Skin epidermis (tissue), 12 donors: ENCODE data around the gene LRMDA.

ENCODE experiments used
- H3K27ac ChIP-seq, 21 experiments: fragments of 200-600 bp; sonication (generic) in 11 of 21; one replicate each; pipeline ENCODE4 v1.5.0; 2020; ENCODE audit warnings: mild to moderate bottlenecking in 3 of 21, inconsistent platforms in 2 of 21, moderate library complexity in 2 of 21
- H3K4me3 ChIP-seq, 7 experiments: fragments of 200-600 bp; sonication (generic) in 2 of 7; one replicate each; pipeline ENCODE4 v1.5.0; 2020; ENCODE audit warnings: inconsistent platforms in 2 of 7, mild to moderate bottlenecking in 2 of 7, moderate library complexity in 1 of 7

The LRMDA gene

DNA sequence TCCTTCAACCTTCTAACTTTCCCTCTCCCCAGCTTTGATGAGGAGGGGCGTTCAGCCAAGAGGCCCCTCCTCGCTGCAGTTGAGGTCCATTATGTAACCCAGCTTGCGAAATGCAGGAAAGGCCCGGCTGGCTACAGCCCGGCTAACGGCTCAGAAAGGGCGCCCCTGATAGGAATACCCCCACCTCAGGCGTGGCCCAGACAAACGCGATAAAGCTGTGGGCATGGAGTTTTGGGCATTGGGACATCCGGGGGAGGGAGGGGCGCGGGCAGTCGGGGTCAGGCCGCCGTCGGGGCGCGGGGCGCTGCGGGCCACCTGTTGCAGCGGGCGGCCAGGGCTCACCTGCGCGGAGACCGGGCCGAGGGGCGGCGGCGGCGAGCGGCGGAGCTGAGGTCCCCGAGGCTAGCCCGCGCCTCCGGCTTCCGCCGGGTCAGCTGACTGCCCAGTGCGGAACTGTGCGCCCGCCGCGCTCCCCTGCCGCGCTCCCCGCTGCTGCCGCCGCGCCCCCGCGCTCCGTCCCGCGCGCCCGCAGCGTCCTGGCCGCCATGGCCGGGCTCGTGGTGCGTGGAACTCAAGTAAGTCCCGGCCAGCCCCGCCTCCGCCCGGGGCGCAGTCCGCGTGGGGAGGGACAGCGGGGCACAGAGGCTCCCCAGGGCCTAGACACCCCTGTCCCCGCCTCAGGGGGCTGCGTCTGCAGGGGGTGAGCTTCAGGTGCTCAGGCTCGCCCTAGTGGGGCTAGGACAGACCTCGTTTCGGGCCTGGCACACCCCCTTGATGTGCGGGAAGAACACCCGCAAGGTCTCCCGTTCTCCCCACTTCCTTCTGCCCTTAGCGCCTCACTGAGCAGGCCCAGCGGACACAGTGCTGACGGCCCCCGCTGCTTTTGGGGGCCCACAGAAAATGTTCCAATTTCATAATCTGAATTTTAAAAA lies at the start of gene LRMDA:
Gene LRMDA, plus strand, starts transcription at position 445 of the 932 bp plus-strand sequence.
- H3K4me3 ChIP-seq = peak within 1 kb of the TSS; percentile 37 to 59 (median 49)
- H3K27ac ChIP-seq = peak within 1 kb of the TSS; percentile 52 to 88 (median 78)

DNA sequence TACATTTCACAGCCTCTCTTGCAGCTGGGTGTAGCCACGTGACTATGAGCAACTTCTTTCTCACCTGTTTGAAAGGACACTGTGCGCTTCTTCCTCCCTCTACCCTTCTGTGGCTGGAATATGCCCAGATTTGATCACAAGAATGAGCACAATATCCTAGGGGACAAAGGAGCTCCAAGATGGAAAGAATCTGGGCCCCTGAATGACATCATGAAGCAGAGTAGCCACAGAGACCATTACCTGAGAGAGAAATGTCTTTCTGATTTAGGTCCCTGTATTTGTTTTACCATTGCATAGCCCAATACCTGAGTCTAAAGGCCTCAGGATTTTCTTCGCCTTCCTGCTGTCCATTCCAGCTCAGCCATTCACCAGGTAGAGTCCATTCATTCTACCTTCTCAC lies 45.3 kb upstream of the LRMDA start:
- no peak overlapping the region for H3K27ac ChIP-seq

DNA sequence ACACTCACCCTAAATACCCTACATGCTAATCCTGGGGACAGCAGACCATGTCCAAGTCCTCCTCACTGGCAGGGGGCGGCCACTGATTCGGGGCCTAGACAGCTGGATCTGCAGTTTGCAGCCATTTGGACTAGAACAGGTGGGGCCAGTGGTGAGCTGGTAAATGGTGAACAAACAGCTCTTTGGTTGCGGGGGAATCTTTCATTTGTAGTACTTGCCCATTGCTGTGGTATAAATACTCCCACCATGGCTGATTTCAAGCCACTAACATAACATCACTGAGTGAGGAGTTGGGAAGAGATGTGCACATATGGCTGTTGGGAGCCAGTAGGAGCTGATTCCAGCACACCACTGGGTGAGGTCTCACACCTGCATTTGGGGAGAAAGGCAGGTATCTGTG lies 43.3 kb upstream of the LRMDA start:
- no peak overlapping the region for H3K27ac ChIP-seq

More for the DNA sequence above, 45.3 kb upstream of the LRMDA start:
- no peak overlapping the region for H3K4me3 ChIP-seq

DNA sequence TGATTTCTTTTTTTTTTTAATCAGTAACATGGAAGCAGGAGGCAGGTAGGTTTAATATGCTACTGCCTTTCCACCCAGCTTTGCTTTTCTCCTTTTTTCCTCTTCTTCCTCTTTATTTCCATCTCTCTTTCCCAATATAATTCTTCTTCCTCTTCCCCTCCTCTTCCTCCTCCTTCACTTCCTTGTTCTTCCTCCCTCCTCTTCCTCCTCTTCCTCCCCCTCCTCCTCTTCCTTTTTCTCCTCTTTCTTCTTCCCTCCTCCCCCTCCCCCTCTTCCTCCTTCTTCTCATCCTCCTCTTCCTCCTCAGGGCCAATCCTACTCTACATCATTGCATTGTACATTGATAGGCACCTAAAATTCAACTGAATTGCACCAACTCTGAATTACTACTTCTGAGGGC lies 41.2 kb upstream of the LRMDA start:
- H3K27ac ChIP-seq = no peak overlapping the region
- H3K4me3 ChIP-seq = no peak overlapping the region

More for the DNA sequence above, 43.3 kb upstream of the LRMDA start:
- no peak overlapping the region for H3K4me3 ChIP-seq

DNA sequence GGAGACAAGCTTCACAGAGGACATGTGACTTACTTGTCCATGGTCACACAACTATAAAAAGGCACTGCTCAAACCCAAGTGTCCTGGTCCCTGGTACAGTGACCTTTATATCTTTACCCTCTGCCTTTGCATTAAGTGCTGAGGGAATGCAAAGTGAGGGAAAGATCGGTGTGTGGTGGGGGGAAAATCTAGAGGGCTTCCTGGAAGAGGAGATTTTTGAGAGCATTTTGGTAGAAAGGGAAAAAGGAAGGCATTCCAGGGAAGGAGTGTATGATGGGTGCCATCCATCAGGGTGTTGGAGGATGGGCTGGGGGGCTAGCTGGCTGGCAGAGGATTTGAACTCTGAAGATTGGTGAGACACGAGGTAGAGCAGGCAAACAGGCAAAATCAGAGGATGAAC lies 39.2 kb upstream of the LRMDA start:
- Histone ChIP-seq H3K27ac (no peak overlapping the region), H3K4me3 (no peak overlapping the region)

DNA sequence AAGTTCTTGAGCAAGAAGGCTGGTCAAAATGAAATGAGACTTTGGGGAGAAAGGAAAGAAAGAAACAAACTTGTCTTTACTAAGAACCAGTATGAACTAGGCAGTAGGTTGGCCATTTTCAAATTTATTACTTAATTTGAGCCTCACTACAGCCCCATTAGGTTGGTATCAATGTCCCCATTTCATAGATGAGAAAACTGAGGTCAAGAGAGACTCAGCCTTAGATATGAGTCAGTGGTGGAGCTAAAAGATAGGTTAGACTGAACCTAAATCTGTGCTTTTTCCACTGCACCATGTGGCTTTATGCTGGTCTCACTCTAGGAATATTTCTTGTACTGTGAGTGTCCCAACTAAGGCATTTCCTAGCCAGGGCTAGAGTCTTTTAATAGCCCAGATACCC lies 38.7 kb upstream of the LRMDA start:
- no peak overlapping the region for H3K27ac ChIP-seq
- no peak overlapping the region for H3K4me3 ChIP-seq

DNA sequence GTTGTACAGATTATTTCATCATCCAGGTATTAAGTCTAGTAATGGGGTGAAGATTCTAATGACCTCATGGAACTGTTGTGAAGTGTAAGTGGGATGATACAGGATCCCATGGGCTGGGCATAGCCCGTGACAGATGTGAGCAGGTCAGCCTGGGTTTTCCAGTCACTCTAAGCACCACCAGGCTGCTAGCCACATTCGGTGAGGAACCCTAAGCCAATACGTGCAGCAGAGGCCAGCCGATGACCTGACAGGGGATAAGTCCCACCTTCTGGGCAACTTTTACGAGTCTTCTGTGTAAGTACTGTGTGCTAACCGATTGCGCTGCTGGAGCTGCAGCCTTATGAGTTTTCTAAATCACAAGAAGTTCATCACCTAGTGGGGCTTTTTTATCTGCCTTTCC lies 37.2 kb upstream of the LRMDA start:
- no peak overlapping the region for H3K27ac ChIP-seq
- H3K4me3 ChIP-seq = no peak overlapping the region

DNA sequence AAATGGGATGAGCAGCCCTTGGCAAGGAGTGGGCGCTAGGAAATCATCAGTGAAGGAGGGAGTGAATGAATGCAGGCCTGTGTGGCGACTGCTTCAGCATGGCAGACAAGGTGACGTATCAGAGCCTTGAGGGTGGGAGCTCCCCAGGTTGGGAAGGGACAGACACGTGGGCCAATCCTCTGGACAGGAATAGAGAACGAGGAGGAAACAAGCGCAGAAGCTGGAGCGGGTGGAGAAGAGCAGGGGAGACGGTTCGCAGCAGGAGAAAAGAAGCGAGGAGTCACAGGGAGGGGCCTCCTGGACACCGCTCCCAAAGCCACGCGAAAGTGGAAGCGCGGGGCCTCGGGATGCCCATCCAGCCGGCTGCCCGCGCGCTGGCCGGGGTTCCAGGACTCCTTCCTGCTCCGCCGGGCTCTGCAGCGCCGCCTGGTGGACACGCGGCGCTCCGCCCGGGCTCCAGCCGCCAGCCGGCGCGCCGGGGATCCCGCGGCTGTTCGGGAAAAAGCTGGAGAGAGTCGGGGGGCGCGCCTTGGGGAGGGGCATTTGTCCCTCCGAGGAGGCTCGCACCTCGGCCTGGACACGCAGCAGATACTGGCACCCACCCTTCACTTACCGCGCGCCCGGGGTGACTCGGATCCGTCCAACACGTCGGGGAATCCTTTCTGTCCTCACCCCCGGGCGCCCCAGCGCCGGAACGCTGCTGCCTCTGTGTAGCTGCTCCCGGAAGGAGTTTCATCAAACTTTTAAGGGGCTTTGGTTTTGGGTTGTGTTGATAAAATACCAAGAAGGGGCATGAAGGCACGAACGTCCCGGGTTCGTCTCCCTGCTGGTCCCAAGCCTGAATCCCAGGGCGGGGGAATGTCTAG lies 36.1 kb upstream of the LRMDA start:
- H3K4me3 ChIP-seq = peak overlapping the region; percentile 22 to 93 (median 45)
- peak overlapping the region in 19 of 21 experiments; percentile 18 to 96 (median 84) for H3K27ac ChIP-seq

DNA sequence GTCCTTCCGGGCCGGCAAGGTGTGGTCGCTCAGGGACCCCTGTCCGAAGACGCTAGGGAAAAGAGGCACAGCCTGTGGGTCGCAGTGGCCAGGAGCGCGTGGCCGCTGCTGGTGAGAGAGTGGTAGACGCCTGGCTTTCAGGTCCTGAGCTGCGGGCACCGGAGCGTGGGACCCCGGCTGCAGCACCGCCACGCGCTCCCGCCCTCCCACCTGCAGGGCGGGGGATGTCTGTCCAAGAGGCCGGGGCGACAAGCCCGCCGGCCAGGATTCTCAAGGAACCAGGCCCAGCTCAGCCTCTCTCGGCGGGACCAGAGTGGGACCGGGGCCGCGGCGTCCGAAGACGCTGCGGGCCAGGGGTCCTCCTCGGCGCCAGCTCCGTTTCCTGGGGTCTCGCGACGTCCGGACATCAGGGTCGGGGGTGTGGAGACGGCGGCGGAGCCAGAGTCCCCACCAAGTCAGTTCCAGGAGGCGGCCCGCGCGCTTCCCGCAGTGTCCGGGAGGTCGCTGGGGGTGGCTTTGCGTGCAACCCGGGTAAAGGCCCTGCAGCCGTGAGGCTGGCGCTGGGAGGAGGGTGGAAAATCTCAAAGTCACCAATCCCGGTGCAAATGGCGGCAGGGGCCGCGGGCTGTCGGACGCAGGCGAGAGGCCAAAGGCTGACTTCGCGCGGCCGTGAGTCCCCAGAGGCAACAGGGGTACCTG lies 35.3 kb upstream of the LRMDA start:
- Histone ChIP-seq H3K4me3 (peak overlapping the region; percentile 22 to 93 (median 45)), H3K27ac (peak overlapping the region in 20 of 21 experiments; percentile 70 to 96 (median 84))

DNA sequence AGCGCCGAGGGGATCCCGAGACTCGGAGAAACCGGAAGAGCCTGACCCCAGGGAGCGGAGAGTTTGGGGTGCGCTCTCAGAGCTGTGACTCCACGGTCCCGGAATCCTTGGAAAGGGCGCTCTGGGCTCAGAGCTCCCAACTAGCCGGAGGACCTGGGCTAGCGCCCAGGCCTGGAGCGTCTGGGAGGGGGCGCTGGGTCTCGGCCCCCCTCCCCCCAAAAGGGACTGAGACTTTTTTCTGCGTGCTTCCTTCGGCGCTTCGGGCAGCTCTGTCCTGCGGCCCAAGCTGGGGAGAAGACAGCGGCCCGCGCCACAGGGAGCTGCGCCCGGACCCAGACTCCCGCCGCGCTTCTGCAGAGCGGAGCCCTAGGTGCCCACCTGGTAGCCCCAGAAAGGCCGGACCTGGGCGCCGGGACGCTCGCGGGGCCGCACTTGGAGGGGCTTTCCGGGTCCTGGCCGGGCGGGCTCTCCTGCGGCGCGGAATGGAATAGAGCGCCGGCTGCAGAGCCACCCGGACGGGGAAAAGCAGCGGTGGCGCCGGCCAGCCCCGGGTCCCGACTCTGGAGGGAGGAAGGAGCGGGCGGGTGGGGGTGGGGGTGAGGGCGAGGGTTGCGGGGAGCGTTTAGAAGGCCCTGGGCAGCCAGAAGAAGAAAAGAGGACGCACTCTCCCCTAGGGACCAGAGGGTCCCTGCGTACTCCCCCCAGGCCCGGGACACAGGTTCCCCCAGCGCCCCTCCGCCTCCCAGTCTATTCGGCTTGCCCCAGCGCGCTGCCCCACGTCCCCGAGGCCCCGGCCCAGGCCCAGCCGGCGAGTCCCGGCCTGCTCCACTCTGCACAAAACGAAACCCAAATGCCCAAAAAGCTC lies 34.6 kb upstream of the LRMDA start:
- H3K4me3 ChIP-seq = peak overlapping the region; percentile 22 to 93 (median 45)
- H3K27ac ChIP-seq = peak overlapping the region in 20 of 21 experiments; percentile 70 to 96 (median 84)

DNA sequence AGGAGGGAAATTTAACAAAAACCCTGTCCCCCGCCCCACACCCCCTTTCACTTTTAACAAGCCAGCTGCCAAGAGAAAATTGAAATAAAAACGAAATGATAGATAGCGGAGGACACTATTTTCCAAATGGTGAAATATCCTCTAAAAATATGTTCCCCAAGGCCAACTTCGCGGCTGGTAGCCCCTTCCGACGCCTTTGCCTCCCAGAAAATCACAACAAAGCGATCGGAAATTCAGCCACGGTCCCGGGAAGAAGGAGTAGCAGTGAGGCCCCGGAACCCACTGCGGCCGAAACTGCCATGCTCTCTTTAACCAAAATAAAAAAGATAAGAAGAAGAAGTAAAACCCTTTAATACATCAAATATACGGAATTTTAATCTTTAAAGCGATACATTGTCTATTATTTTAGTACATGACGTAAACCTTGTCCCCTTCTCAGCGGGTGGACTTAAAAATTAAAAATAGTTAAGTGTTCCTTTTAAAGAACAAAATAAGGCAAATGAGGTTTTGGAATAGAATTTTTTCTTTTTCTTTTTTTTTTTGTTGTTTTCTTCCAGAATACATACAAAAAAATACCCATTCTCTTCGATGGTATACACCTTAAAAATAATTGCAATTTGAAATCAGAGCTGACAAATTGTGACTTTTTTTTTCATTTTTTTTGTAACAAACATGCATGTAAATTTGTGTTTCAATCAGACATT lies 33.8 kb upstream of the LRMDA start:
- peak overlapping the region; percentile 22 to 93 (median 62) for H3K4me3 ChIP-seq
- H3K27ac ChIP-seq = peak overlapping the region in 20 of 21 experiments; percentile 70 to 96 (median 84)

DNA sequence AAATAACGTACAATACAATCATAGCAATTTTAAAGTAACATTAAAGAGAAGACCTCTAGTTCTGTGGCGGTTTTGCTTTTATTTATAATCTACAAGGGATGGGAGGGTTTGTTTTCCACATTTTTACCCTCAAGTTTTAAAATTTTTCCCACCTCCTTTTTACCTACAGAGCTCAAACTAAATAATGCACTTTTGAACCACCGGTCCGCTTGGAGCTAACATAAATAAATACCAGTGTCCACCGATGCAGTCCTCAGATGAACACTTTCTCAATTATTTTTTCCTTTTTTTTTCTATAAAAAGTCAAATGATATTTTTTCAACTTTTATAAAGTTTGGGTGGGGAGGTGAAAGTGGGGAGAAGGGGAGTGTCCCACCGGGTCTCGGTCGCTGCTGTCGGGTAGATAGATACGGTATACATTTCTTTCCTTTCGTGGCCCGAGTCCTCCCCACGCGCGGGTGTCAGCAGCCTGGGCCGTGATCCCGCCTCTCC lies 33.2 kb upstream of the LRMDA start:
- Histone ChIP-seq H3K4me3 (peak overlapping the region; percentile 62 to 93 (median 80)), H3K27ac (peak overlapping the region in 19 of 21 experiments; percentile 77 to 96 (median 89))

DNA sequence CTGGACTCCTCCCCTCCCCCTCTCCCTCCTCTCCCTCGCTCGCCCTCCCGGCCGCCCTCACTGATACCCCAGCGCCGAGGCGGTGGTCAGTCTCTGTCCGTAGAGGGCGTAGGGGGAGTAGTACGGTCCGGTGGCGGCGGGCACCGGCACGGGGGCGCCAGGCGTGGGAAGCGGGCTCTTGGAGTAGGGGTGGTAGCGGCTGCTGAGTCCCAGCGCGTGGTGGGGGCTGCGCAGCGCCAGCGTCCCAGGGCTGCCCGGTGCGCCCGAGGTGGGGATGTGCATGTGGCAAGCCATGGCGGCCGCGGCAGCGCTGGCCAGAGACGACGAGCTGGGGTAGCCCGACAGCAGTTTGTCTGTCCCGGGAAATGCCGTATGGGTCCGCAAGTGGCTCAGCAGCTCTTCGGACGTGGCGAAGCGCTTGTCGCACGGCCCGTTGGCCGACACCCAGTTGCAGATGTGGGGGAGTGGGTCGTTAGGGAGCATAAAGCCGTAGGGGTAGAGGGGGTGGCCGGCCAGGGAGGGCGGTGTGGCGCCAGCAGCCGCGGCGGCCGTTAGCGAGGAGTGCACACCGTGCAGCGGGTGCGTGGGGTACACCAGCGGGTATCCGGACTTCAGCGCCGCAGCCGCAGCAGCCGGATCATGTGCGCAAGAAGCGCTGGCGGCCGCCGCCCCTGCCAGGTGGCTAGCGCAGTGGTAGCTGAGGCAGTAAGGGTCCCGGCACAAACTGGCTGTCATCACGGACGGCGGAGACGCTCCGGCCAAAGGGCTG lies 32.5 kb upstream of the LRMDA start:
- Histone ChIP-seq H3K27ac (peak overlapping the region; percentile 6 to 96 (median 88)), H3K4me3 (peak overlapping the region; percentile 62 to 93 (median 80))

DNA sequence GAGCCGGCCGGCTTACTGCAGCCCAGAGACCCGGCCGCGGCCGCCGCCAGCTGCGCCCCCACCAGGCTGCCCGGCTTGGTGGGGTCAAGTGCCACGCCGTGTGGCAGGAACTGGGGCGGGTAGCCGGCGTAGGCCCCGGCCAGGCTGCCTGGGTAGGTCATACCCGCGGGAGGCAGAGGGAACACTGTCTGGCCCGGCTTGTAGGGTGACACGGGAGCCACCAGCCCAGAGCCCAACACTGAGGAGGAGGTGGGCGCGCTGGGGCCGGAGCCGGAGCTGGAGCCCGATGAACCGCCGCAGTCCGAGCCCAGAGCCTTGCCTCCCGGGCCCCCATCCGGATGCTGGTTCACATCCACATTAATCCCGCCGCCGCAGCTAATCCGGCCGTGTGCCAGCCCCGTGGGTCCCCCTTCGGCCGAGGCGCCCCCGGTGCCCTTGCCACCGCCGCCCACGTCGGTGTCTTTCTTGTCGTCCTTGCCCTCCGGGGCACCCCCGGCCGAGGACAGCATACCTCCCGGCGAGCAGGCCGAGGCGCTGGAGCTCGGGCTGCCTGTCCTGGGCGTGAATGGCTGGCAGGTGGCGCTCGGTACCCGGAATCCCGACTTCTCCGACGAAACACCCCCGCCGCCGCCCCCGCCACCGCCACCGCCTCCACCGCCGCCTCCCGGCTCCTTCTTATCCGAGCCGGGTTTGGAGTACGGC lies 31.8 kb upstream of the LRMDA start:
- peak overlapping the region; percentile 36 to 96 (median 88) for H3K27ac ChIP-seq
- H3K4me3 ChIP-seq = peak overlapping the region; percentile 62 to 93 (median 80)

DNA sequence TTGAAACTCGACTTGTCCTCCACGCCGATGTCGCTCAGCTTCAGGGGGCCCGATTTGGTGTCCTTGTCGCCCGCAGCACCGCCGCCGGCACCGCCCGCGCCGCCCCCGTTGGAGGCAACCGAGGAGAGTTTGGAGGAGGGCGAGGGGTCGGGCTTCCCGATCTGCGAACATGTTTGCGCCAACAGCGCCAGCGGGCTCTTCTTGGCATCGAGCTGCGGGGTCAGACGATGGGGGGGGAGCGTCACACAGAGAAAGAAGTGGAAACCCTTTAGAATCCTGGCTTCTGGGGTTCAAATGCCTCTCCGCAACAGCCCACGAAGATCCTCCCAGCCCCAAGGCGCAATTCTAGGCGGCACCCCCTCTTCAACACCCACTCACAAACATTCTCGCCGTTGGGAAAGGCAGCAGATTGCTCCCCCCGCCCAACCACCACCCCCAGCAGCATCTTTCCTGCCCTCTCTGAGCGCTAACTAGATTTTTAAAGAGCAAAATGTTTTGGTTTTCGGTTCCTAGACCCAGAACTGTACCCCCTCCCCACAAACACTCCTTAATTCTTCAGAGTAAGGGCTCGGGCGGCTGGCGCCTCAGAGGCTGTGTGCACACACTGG lies 31.2 kb upstream of the LRMDA start:
- Histone ChIP-seq H3K4me3 (peak overlapping the region; percentile 62 to 93 (median 80)), H3K27ac (peak overlapping the region; percentile 70 to 96 (median 88))
